PFSK-1 (cell line): ENCODE results near the gene WNT4.

ENCODE experiments used
- POLR2AphosphoS5 ChIP-seq: IDR thresholded peaks from 2 replicates; pipeline ENCODE4 v1.6.1; 2012; ENCODE audit warnings: low read depth, mild to moderate bottlenecking, control low read depth, low read length, moderate library complexity
- SIN3A ChIP-seq: IDR thresholded peaks from 2 replicates; pipeline ENCODE4 v1.6.1; 2012; ENCODE audit warnings: mild to moderate bottlenecking, low read length, moderate library complexity, borderline replicate concordance; ENCODE audit not compliant: insufficient read depth
- TAF1 ChIP-seq: IDR thresholded peaks from 2 replicates; pipeline ENCODE4 v1.6.1; 2012; ENCODE audit warnings: low read length, control low read depth, borderline replicate concordance; ENCODE audit not compliant: insufficient read depth
- TF ChIP-seq, protein P1 (sequence below), 2 experiments: IDR thresholded peaks; 2 replicates each; pipeline versions ENCODE4 v1.6.1 to v1.8.0; 2011 to 2012; ENCODE audit warnings: low read depth in 2 of 2, low read length in 2 of 2, control low read depth in 1 of 2, inconsistent platforms in 1 of 2, mild to moderate bottlenecking in 1 of 2, moderate library complexity in 1 of 2; ENCODE audit not compliant: insufficient read depth in 1 of 2

GRCh38 chr1:22071511-22071910 is 71.4 kb downstream of the WNT4 start:
- TF ChIP-seq POLR2AphosphoS5 (no peak), SIN3A (no peak), TAF1 (no peak)
- TF ChIP-seq, protein P1, sequence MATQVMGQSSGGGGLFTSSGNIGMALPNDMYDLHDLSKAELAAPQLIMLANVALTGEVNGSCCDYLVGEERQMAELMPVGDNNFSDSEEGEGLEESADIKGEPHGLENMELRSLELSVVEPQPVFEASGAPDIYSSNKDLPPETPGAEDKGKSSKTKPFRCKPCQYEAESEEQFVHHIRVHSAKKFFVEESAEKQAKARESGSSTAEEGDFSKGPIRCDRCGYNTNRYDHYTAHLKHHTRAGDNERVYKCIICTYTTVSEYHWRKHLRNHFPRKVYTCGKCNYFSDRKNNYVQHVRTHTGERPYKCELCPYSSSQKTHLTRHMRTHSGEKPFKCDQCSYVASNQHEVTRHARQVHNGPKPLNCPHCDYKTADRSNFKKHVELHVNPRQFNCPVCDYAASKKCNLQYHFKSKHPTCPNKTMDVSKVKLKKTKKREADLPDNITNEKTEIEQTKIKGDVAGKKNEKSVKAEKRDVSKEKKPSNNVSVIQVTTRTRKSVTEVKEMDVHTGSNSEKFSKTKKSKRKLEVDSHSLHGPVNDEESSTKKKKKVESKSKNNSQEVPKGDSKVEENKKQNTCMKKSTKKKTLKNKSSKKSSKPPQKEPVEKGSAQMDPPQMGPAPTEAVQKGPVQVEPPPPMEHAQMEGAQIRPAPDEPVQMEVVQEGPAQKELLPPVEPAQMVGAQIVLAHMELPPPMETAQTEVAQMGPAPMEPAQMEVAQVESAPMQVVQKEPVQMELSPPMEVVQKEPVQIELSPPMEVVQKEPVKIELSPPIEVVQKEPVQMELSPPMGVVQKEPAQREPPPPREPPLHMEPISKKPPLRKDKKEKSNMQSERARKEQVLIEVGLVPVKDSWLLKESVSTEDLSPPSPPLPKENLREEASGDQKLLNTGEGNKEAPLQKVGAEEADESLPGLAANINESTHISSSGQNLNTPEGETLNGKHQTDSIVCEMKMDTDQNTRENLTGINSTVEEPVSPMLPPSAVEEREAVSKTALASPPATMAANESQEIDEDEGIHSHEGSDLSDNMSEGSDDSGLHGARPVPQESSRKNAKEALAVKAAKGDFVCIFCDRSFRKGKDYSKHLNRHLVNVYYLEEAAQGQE (IDR thresholded peaks at IDR 0.05; ENCODE audit: insufficient read depth in 1 of 2, low read depth in 2 of 2, low read length in 2 of 2): no peak
